ENCODE data around the gene PTGIS.

Gene PTGIS

DNA sequence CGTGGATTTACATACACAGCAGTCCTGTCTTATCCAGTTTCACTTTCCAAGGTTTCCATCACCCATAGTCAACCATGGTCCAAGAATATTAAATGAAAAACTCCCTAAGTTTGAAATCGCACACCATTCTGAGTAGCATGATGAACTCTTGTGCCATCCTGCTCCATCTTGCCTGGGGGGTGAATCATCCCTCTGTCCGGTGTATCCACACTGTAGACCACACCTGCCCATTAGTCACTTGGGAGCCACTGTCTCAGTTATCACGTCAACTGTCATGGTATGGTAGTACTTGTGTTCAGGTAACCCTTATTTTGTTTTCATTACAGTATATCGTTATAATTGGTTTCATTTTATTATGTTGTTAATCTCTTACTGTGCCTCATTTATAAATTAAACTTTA lies 38.5 kb downstream of the PTGIS start:
- DNase-seq (ENCODE audit: low spot score), result no peak

DNA sequence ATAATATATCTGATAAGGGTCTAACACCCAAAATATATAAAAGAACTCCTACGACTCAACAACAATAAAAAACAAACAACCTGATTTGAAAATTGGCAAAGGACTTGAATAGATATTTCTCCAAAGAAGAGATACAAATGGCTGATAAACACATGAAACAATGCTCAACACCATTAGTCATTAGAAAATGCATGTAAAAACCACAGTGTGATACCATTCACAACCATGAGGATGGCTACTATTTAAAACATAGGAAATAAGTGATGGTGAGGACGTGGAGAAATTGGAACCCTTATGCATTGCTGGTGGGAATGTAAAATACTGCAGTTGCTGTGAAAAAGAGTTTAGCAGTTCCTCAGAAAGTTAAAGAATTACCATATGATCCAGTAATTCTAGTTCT lies 41.4 kb downstream of the PTGIS start:
- no peak for DNase-seq (ENCODE audit: low spot score)

DNA sequence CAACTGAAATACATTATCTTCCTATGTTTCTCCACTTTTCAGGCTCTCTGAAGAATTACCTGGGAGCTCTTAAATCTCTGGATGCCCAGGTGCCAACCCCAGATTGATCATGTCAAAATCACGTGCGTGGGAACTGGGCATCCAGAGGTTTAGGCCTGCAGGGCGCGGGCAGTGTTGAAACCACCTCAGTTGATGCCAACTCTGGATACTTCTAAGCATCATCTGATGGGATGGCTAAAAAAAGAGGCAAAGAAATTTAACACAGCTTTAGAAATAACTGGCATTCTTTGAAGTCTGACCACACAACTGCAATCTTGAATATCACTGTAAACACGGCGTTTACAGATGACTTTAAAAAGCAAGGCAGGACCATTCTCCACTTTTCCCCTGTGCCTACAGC lies 41.9 kb downstream of the PTGIS start:
- DNase-seq (ENCODE audit: low spot score), result no peak

DNA sequence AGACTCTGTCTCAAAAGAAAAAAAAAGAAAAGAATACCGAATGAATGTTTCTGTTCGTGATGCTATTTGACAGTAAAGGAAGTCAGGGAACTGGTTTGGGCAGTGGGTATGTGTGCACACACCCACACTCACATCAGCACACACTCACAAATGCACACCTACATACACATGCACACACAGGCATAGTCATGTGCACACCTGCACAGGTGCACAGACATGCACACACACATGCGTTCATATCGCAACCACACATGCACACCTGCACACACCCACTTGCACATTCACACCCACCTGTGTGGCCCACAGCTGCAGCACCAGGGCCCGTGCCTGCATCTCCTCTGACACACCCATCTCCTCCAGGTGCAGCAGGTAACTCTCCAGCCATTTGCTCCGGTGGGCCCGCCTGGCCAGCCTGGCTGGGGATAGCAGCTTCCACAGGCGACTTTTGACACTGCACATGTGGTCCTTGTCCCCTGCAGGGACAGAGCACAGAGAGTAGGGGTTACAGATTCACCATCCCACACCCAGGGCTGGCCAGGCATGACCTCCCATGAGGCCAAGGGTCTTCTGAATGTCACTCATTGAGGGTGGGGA lies 44.1 kb downstream of the PTGIS start:
- DNase-seq (ENCODE audit: low spot score), result no peak

DNA sequence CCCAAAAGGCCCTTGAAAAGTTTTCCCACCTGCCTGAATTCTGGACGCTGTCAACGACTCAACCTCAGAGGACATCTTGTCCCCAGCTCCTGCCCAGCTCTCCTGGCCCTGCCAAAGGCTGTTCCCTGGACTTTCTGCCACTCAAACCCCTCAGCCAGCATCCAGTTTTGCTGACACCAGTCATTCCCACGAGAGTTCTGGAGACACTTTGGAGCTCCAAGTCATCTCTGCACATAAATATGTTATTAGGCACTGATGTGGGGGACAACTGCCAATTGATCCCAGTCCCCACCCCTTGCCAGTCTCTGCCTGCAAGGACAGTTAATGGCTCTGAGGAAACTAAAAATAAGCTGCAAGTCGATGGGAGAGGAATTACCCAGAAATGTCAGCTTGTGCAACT lies 46.6 kb downstream of the PTGIS start:
- no peak for DNase-seq (ENCODE audit: low spot score)

DNA sequence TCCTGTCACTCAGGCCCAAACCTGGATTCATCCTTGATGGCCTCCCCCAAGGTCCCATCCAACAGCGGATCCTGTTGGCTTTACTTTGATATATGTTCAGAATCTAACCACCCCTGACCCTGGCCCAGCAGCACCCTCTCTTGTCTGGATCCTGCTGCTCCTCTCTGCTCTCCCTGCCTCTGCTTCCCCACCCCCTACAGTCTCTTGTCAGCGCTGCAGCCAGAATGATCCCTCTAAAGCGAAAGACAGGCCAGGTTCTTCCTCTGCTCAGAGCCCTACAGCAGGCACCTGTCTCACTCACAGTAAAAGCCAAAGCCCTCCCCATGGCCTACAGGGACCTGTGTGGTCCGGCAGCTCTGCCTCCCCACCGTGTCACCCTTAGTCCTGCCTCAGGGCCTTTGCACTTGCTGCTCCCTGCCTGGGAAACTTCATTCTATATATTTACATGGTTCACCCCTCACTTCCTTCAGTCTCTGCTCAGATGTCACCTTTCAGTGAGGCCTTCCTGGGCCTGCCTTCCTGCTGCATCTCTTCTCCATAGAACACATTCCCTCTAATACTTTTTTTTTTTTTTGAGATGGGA lies 48.1 kb downstream of the PTGIS start:
- no peak for DNase-seq (ENCODE audit: low spot score)

DNA sequence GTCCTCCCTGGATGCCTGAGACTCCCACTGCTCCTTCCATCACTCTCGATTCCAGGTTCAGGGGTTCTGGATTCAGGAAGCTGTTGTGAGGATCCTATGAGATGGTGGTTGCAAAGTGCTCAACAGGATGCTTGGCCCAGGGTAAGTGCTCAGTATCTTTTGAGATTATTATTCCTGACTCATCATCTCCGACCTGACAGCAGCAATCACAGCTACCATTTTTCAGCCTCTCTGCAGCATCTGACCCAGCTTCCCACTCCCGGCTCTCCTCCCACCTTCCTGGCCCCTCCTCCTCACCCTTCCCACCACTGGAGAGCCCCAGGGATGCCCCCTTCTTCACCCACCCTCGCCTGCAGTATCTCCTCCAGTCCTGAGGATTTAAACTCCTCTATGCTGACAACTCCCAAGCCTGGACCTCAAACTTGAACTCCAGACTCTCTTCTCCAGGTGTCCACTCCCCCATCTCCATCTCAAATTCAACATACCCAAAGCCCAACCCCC lies 48.7 kb downstream of the PTGIS start:
- no peak for DNase-seq (ENCODE audit: low spot score)

DNA sequence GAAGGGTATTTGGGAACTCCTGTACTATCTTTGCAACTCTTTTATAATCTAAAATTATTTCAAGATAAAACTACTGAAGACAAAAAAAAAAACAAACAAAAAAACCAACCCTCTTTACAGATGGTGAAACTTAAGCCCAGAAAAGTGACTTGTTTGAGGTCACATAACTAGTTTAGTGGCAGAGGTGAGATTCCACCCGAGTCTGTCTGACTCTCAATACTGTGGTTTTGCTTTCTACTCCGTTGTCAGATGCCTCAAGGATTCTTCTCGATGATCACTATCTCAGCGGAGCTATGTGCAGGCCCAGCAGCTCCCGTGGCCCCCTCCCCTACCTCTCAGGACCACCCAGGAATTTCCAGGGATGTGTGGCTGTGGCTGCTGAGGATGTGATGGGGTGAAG lies 49.4 kb downstream of the PTGIS start:
- no peak for DNase-seq (ENCODE audit: low spot score)

DNA sequence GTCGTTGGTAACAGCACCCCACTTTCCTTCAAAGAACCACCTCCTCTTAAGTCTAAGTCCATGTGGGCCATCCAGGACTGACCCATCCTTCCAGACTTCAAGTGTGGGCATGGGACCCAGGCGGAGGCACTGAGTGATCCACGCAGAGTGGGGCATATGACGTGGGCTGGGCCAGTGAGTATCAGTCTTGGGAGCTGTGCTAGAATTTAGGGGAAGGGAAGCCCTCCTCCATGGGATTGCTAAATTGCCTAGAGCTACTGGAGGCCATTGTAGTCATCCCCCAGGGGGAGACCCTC lies 50.2 kb downstream of the PTGIS start:
- DNase-seq (ENCODE audit: low spot score), result no peak

DNA sequence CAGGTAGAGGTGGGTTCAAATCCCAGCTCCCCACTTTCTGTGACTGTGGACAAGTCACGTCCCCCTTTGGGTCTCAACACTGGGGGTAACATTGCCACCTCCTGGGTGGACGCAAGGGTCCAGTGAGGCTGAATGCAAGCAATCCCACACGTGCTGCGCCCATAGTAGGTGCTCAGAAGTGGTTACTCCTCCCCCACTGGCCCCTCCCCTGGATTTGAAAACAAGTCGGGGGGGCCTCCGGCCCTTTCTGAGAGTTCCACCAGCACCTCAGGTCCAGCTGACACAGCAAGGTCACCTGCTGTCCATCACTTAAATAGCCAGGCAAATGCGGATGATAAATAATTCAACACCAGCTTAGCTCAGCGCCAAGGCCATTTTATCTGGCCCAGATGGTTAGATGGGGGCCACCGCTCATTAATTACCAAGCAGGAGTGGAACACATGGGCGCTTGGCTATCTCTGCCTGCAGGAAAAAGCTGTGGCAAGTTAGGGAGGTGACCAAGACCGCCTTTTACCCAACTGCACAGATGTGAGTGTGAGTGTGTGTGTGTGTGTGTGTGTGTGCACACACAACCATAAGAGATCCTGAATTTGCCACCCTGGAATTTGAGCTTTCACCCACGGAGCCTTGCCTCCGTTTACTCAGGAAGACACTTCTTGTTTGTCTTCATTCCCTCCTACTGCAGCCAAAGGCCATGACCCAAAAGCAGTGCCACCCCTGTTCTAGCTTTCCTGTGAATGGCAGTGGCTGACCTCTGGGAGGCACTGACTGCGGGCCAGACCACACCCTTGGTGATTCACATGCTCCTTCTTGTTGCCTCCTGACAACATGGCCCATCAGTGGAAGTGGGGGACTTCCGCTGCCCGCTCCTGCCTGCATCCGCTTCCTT lies 50.8 kb downstream of the PTGIS start:
- DNase-seq (ENCODE audit: low spot score), result no peak

DNA sequence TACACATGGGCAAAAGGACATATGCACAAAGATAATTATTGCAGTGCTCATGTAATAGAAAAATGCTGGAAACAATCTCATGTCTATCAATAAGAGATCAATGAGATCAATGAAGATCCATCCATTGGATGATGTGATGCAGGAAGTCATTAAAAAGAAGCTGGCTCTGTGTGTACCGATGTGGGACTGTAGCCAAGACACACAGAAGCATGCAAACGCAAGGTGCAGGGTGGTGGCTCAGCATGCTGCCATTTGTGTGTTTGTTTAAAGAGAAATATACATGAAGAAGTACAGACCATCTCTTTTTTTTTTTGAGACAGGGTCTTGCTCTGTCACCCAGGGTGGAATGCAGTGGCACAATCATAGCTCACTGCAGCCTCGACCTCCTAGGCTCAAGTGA lies 52.4 kb downstream of the PTGIS start:
- DNase-seq (ENCODE audit: low spot score), result no peak

DNA sequence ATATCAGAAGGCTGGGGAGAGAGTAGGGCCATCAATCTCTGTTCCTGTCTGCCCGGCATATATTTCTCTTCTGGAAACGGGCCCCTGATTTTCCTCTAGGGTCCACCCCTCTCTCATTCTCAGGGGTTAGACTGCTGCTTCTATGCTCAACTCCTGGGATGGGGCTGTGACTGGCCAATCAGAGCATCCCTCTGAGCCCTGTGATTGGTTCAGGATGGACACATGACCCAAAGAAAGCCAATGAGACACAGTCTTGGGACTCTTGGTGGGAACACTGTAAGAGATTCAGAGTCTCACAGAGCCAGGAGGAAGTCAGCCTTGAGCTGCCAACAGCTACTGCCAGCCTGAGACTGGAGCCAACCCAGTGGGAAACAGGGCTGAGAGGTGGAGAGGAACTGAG lies 54.4 kb downstream of the PTGIS start:
- no peak for DNase-seq (ENCODE audit: low spot score)

DNA sequence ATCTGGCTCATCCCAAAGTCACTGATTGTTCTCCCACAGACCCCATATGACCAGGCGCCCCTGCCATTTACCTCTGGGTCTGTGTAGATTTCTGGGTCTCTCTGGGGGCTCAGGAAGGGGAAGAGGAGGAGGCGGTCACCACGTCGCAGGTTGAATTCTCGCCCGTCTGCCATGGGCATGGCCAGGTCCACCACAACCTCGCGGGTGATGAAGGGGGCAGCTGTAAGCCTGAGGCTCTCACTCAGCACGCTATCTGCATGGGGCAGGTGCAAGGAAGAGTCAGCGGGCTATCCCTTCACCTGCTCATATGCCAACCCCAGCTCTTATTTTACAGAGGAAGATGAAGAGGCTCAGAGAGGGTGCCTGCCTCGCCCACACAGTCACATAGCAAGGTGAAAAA lies 54.9 kb downstream of the PTGIS start:
- no peak for DNase-seq (ENCODE audit: low spot score)

DNA sequence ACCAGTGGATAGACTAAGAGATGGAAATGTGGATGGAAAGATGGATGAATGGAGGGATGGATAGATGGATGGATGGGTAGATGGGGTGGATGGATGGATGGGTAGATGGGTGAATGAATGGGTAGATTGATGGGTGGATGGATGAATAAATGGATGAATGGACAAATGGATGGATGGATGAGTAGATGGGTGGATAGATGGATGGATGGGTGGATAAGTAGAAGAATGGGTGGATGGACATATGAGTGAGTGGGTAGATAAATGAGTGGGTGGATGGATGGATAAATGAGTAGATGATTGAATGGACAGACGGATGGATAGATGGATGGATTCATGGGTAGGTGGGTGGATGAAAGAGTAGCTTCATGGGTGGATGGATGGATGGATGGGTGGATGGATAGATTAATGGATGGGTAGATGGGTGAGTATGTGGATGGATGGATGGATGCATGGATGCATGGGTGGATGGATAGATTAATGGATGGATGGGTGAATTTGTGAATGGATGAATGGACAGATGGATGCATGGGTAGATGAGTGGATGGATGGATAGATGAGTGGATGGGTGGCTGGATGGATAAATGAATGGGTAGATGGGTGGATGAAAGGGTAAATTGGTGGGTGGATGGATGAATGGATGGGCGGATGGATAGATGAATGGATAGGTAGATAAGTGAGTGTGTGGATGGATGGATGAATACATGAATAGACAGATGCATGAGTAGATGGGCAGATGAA lies 56.0 kb downstream of the PTGIS start:
- DNase-seq (ENCODE audit: low spot score), result no peak

DNA sequence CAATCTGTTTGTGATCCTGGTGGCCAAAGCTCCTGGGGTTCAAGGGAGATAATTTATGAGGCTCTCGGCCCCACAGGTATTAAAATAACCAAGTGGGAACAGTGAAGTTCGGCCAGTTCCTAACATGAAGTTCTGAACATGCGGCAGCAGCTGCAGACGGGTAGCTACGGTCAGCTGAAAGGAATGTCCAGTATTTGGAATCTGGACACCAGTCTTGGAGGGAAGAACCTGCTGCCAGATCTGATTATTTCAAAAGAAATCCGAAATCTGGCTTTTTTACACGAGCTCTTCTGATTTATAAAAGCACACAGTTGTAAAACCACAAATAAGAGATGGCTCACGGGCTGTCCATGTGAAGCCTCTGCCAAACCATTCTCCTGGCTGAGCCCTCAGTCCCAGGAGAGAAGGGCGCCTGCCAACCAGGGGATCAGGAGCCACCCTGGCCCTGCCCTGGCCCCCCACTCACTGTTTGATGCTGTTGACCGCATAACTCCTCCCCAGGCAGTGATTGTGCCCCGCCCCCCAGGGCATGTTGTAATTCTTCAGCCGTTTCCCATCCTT lies 57.3 kb downstream of the PTGIS start:
- DNase-seq (ENCODE audit: low spot score), result no peak

DNA sequence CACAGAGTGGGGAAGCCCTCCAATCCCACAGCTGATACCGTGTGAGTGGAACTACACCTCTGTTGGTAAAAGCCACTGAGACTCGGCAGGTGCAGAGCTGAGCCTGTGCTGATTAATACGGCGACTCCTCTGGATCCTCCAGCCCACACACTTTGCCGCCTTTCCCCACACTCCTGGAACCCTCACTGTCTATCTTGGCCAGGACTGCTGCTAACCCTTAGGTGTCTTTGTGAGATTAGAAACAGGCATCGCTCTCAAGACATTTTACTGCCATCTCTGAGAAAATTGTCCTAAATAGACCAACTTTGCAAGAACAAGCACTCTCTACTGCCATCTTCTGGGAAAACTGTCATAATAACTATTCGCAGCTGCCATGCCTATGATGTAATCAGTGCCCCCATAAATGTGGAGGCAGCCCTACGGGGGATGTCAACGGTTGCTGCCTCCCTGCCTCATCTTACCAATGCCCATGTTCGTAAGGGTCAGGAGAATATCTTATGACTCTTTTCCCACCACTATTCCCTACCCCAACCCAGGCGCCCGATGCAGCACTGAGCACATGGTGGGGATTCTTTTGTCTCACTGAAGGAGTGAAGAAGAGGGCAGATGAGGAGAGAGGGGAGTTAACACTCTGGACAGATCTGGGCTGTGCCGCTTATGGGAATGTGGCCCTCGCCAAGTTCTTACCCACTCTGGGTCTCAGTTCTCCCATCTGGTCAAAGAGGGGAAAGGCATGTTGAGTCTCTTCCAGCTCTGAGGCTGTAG lies 59.3 kb downstream of the PTGIS start:
- peak; percentile 11 for DNase-seq (ENCODE audit: low spot score)

DNA sequence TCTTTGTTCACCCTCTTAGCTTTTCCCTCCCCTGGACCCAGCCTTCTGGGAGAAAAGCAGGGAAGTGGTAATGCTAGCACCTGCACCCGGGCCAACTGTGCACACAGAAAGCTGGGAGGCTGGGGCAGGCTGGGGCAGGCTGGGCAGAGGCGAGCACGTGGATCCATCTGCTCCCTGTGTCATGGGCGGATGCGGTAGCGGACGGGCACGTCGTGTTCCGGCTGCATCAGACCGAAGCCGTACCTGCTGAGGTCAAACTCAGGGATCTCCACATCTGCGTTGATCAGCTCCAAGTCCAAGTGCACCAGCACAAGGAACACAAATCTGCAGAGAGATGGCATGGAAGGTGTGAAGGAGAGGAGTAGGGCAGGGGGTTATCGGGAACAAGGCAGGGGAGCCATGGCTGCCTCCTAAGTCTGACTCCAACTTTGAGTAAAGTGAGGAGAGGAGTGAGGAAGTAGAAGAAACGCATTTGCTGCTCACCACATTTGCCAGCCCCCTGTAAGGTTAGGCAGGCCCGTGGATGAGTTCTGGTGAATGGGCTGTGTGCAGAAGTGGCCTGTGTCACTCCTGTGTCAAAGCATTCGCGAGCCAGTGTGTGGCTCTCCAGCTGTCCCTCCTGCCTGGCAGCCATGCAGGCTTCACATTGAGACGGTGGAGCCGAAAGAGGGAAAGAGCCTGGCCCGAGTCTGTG lies 60.0 kb downstream of the PTGIS start:
- no peak for DNase-seq (ENCODE audit: low spot score)

DNA sequence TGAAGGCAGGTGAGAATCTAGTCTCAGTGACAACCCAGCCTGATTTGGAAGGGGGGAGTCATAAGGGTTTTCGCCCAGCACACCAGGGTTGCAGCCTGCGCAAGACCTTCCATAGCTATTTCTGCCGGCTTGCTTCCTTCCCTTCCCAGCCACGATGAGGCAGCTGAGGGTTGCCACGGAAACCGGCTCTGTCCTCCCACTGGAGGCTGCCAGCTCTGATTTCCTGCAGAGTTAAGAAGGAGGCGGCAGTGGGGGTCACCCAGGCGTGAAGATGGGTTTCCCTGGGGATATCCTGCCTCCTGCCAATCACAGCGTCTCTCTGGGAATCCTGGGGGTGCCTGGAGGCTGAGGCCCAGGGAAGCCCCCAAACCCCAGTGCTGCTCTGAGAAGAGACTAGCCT lies 62.4 kb downstream of the PTGIS start:
- no peak for DNase-seq (ENCODE audit: low spot score)

DNA sequence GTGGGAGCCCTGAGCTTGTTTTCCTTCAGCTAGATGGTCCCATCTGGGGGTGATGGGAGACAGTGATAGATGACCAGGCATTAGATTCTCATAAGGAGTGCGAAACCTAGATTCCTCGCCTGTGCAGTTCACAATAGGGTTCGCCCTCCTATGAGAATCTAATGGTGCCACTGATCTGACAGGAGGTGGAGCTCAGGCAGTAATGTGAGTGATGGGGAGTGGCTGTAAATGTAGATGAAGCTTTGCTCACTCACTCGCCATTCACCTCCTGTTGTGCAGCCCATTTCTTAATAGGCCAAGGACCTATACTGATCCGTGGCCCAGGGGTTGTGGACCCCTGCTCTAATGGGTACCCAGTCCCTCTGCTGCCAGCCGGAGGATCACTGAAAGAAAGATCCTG lies 64.8 kb downstream of the PTGIS start:
- no peak for DNase-seq (ENCODE audit: low spot score)

DNA sequence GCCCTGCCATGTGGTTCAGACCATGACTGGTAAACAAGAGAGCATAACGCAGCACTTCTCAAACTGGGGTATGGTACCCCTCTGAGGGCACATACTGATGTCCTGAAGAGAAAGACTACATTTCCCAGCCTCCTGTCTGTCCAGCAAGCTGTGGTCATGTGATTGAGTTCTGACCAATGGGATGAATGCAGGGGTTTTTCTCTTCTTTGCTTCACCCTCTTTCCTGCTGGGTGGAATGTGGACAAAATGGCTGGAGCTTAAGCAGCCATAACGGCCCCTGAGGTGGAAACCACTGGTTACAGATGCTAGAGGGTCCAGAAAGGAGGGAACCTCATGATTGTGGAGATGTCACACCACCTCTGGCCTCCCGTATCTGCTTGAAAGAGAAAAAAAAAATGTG lies 66.0 kb downstream of the PTGIS start:
- no peak for DNase-seq (ENCODE audit: low spot score)

DNA sequence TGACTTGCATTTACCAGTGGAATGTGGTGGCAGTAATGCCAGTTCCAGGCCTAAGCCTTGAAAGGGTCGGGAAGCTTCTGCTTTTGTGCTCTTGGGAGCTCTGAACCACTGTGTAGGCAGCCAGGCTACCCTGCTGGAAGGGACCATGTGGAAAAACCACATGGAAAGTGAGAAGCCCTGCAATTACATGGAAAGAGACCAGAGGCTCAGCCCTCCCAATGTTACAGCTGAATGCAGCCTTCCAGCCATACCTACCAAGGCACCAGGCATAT lies 70.6 kb downstream of the PTGIS start:
- DNase-seq (ENCODE audit: low spot score), result no peak

All from hematopoietic multipotent progenitor cell treated with erythropoietin and hydrocortisone succinate and interleukin-3 and kit ligand, for 15 days (in vitro differentiated cells).